Stimulated activated CD4-positive, alpha-beta T cell treated with anti-CD3 and anti-CD28 coated beads, Interleukin-1b, Interleukin-23, amount 100 ng/mL, for 24 hours (primary cell): ENCODE results near the gene SAMD8.
A peak's percentile ranks its signal among the peaks of the same experiment; 100 is the strongest.
"Not testable (repeated sequence)": the region's sequence is repeated elsewhere in the genome, so short reads cannot be mapped to it uniquely, and the experiment has no call there.

Source experiments
- DNase-seq, 4 experiments: peaks; one replicate each; pipeline ENCODE4 v3.0.0-alpha.2; 2020; ENCODE audit warnings: low read depth in 4 of 4, low spot score in 1 of 4

Gene SAMD8

DNA sequence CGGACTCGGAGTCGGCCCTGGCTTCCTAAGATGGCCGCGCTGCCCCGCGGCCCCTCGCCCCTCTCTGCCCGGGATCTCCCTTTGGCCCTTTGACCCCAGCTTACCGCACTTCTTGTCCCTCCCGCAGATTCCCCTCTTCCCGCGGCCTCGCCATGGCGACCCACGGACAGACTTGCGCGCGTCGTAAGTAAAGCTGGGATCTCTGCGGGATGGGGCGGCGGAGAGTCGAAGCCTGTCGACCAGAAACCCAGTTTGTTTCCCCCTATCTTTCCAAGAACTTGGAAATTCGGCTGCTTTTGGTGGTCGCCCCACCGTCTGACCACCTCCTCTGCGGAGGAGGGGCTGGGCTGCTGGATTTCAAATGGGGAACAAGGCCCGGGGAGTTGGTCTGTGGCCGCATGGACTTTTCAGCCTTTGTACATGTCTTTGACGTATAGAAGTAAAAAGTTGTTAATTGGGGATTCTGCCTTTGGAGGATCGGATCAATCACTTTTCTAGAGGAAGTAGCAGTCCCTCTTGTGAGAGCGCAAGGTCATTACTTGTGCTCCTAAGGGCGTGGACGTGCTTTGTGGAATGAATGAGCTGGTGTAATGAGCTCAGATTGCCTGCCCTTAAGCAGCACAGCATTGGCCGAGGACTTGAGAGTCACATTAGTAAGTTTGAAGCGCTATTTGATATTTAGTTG is 99.7 kb downstream of the SAMD8 start:
- peak in 1 of 4 experiments; percentile 1 for DNase-seq

DNA sequence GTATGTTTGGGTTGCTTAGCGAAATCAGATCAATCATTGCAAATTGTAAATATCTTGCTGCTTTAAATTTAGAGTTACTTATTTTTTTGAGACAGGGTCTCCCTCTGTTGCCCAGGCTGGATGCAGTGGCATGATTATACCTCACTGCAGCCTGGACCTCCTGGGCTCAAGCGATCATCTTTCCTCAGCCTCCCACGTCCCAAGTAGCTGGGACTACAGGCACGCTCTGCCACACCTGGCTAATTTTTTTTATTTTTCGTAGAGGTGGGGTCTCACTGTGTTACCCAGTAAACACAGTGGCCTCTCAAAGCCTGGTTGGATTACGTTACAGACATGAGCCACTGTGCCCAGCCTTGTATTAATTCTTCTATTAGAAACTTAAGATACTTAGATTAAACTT is 100.9 kb downstream of the SAMD8 start:
- no peak for DNase-seq

- no peak for DNase-seq
These were observed 108.8 kb downstream of the SAMD8 start for GRCh38 chr10:75220274-75220673.

GRCh38 chr10:75221492-75221891 is 110.0 kb downstream of the SAMD8 start:
- DNase-seq: not testable (repeated sequence)

DNA sequence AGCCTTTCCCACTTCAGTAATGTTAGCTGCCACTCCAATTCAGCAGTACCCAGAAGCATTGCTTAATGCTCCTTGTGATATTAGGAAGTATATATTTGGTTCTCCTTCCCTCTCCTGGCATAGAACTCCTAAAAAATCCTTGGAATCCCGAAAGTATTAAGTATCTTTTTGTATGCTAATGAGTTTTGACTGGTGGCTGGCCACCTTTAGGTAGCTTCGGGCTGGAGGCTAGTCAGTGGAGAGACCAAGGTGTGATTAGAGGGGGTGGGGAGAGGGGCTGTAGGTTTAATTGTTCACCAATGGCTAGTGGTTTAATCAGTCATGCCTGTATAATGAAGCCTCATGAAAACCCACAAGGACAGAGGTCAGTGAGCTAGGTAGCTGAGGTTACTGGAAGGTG is 112.1 kb downstream of the SAMD8 start:
- DNase-seq: no peak

DNA sequence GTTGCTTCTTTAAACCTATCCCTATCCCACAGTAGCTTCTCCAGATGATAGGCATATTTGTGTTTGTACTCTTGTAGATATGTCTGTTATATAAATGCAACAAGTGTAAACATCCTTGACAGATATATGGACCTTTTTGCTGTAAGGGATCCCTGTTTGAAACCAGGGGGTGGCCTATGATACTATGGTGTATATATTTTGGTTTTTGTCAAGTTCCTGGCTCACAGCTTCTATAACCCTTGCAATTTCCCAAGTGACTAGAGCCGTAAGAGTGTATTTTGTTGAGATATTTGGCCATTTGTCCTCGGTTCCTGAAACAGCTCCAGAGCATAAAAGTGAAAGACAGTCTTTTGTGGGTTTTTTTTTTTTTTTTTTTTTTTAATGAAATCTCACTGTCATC is 114.6 kb downstream of the SAMD8 start:
- DNase-seq: no peak

DNA sequence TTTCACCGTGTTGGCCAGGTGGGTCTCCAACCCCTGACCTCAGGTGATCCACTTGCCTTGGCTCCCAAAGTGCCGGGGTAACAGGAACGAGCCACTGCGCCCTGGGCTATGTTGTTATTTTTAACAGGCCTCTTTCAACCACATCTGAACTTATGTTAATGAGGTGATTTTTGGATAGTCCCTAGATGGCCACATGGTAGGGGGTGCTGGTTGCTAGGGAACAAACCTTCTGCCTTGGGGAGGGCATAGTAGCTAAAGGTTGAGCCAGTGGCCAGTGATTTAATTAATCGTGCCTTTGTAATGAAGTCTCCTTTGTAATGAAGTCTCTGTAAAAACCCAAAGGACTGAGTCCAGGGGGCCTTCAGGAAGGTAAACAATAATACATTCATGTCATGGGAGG is 115.2 kb downstream of the SAMD8 start:
- no peak for DNase-seq

DNA sequence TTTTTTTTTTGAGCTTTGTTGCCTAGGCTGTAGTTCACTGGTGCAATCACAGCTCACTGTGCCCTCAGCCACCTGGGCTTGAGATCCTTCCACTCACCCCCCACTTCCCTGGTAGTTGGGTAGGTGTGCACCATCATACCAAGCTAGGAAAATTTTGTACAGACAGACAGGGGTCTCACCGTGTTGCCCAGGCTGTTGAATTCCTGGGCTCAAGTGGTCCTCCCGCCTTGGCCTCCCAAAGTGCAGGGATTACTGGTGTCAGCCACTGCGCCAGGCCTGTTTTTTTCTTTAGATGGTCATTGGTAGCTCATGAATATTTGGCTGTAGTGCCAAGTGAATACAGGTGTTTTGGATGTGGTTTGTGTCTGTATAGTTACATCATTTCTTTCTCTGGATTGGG is 116.8 kb downstream of the SAMD8 start:
- no peak for DNase-seq

DNA sequence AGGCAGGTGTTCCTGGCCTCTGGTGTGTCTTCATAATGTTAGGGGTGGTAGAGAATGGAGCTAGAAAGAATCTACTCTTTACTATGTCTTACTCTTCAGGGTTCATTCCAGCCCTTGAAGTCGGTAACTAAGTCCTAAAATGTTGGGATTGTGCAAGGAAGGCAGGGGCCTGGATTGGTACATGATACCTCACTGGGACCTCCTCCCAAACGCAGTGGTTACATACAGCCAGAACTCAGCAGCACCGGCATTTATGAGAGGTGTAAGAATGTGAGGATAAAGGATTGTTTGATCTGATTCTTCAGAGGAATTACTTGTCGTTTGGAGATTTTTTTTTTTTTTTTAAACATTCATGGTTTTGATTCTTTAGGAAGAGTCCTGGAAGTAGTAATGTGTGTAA is 117.4 kb downstream of the SAMD8 start:
- DNase-seq: no peak

- no peak for DNase-seq
These were observed 118.5 kb downstream of the SAMD8 start for GRCh38 chr10:75229971-75230370.

DNA sequence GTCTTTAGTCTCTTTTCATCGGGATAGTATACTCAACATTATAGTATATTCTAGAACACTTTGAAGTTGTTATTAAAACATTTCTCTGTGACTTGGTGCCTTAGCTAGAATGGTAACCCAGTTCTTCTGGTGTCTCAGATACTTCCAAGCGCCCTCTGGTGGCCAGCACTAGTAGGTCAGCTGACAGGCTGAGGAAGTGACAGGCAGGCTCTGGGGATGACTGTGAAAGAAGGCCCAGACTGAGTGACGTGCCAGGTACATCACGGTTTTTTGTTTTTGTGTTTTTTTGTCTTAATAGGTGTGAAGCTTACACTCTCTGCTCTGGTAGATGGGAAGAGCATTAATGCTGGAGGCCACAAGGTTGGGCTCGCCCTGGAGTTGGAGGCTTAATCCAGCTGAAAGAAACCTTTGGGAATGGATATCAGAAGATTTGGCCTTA is 119.2 kb downstream of the SAMD8 start:
- DNase-seq: peak; percentile 87 to 93 (median 89)
